HuH-7 (cell line): ENCODE results near the gene SLC44A1.
A peak's percentile ranks its signal among the peaks of the same experiment; 100 is the strongest.
"Not testable (repeated sequence)": the region's sequence is repeated elsewhere in the genome, so short reads cannot be mapped to it uniquely, and the experiment has no call there.

Experiments
- DNase-seq: peaks from one replicate; pipeline ENCODE4 v3.0.0; 2011; ENCODE audit warnings: low spot score

Gene SLC44A1

GRCh38 chr9:105242557-105242956 lies 1.9 kb upstream of the SLC44A1 start:
- DNase-seq: no peak

GRCh38 chr9:105243015-105243686 lies 1.3 kb upstream of the SLC44A1 start:
- DNase-seq: no peak

- DNase-seq: peak; percentile 50
Observed at GRCh38 chr9:105244734-105245028, 230 bp downstream of the SLC44A1 start.

GRCh38 chr9:105245029-105245890 lies 809 bp downstream of the SLC44A1 start:
- DNase-seq: peak; percentile 54

GRCh38 chr9:105245891-105246161 lies 1.4 kb downstream of the SLC44A1 start:
- no peak for DNase-seq

DNA sequence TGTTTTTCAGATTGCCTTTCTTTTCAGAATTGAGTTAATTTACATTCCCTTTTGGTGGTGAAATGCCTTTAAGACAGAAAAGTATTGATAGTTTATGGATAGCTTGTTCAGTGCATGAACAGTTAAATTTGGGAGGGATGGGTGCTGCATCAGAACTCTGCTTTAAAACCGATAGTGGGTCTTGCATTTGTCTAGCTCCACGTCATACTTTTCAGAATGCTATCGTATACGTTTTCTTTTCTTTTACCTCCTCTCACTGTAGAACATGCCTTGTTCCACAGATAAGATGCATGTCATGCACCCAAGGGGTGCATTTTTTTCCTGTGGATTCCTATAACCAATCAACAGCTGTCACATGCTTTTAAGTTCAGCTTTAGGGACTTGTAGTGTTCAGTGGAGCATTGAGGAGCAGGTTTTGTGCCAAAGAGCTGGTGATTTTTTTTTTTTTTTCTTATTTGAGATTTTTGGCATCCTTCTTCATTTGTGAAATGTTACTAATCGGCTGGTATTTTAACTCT lies 2.3 kb downstream of the SLC44A1 start:
- DNase-seq: no peak

- DNase-seq: no peak
Observed at GRCh38 chr9:105248691-105249090, 4.2 kb downstream of the SLC44A1 start.

- DNase-seq: no peak
Observed at GRCh38 chr9:105251133-105251532, 6.7 kb downstream of the SLC44A1 start.

- peak; percentile 46 for DNase-seq
Observed at GRCh38 chr9:105251733-105252404, 7.4 kb downstream of the SLC44A1 start.

GRCh38 chr9:105252405-105252756 lies 7.9 kb downstream of the SLC44A1 start:
- no peak for DNase-seq

GRCh38 chr9:105254226-105254625 lies 9.8 kb downstream of the SLC44A1 start:
- DNase-seq: no peak

GRCh38 chr9:105255421-105255820 lies 11.0 kb downstream of the SLC44A1 start:
- DNase-seq: no peak

- DNase-seq: not testable (repeated sequence)
Observed at GRCh38 chr9:105256569-105256968, 12.1 kb downstream of the SLC44A1 start.

DNA sequence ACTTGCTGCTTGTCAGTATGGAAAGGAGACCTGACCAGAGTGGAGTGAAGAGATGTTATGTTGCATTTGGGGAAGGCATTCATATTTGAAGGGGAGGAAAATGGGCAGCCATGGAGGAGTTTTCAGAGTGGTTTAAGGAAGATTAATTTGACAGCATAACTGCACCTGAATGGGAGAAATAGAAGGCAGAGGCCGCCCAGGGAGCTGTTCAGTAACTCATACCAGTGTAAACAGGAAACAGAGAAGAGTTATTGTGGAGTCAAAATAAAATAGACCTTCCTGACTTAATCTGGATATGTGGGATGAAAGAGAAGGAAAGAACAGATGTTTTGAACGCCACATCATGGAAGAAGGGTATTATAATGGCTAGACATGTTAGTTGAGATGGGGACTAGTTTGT lies 13.4 kb downstream of the SLC44A1 start:
- no peak for DNase-seq

- no peak for DNase-seq
Observed at GRCh38 chr9:105258225-105258737, 13.8 kb downstream of the SLC44A1 start.

- no peak for DNase-seq
Observed at GRCh38 chr9:105259274-105259673, 14.8 kb downstream of the SLC44A1 start.

- no peak for DNase-seq
Observed at GRCh38 chr9:105259731-105260612, 15.5 kb downstream of the SLC44A1 start.

GRCh38 chr9:105262497-105262896 lies 18.0 kb downstream of the SLC44A1 start:
- DNase-seq: no peak

DNA sequence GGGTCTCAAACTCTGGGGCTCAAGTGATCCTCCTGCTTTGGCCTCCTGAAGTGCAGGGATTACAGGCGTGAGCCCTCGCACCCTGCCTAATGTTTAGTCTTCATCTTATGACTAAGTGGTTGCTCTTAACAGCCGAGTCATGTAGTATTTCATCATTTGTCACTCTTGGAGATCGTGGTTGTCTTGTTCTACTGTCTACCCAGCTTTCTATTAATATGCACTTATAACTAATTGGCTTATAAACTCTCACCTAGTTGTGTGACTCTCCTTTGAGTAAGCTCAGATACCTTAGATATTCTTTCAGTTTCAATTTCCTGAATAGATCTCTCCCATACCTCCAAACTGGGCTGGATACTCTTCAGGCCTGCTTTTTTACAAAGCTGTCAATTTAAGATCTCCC lies 19.9 kb downstream of the SLC44A1 start:
- DNase-seq: no peak

DNA sequence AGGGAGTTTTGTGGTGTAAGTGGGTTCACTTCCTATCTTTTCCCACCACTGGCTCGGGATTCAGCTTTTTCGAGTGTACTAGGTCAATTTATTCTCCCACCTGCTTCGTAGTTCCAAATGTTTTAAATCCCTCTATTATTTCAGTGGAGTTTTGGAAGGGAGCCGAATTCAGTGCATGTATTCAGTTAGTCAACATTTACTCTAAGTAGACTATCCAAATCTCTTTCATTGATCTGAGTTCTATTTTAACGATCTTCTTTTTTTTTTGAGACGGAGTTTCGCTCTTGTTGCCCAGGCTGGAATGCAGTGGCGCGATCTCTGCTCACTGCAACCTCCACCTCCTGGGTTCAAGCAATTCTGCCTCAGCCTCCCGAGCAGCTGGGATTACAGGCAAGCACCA lies 23.8 kb downstream of the SLC44A1 start:
- DNase-seq: not testable (repeated sequence)

- DNase-seq: no peak
Observed at GRCh38 chr9:105269593-105269992, 25.1 kb downstream of the SLC44A1 start.

GRCh38 chr9:105270711-105271110 lies 26.3 kb downstream of the SLC44A1 start:
- DNase-seq: no peak
